ENCODE measurements around the gene SOX10. TPM values are rescaled to one million over a fixed set of nuclear protein-coding genes. Genes with fewer than 3 reads are reported as not detected.
"Not testable (repeated sequence)": the region's sequence is repeated elsewhere in the genome, so short reads cannot be mapped to it uniquely, and the experiment has no call there.

The SOX10 gene
- total RNA-seq, 4 donors from 2014 or later = 7.8 to 45.2 (median 29.7) TPM

DNA sequence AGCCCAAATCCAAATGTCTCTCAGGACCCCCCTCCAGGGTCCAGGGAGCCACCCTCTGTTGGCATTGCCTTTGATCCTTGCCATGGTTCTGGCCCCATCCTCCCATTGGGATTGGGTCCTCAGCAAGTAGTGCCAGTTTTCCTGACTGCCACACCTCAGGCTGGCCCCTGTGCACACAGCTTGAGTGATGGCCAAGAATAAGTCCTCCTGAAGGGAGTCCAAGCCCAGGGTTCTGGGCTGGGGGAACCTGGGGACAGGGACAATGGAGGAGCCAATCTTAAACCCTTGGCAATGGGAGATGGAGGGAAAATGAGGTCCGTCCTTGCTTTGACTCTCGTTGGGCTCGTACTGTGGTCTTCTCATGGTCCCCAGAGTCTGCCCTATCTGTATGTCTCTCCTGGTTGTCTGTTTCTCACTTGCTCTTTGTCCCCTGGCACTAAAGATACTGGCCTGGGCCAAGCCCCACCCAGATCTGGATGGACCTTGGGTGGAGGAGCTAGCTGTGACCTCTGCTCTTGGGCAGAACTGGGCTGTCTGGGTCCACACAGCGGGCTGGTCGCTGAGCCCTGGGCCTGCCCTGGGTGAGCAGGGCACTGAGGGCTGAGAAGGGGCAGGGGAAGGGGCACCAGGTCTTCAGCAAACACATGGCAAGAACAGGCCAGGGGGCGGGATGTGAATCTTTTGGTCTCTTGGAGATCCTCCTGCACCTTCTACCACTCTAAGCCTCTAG lies 2.9 kb downstream of the SOX10 start:
- TF ChIP-seq POLR2A (IDR thresholded peaks at IDR 0.05) = no peak
- TF ChIP-seq, protein P1, sequence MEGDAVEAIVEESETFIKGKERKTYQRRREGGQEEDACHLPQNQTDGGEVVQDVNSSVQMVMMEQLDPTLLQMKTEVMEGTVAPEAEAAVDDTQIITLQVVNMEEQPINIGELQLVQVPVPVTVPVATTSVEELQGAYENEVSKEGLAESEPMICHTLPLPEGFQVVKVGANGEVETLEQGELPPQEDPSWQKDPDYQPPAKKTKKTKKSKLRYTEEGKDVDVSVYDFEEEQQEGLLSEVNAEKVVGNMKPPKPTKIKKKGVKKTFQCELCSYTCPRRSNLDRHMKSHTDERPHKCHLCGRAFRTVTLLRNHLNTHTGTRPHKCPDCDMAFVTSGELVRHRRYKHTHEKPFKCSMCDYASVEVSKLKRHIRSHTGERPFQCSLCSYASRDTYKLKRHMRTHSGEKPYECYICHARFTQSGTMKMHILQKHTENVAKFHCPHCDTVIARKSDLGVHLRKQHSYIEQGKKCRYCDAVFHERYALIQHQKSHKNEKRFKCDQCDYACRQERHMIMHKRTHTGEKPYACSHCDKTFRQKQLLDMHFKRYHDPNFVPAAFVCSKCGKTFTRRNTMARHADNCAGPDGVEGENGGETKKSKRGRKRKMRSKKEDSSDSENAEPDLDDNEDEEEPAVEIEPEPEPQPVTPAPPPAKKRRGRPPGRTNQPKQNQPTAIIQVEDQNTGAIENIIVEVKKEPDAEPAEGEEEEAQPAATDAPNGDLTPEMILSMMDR (IDR thresholded peaks at IDR 0.05) = no peak
- 83 to 87% methylated on average over 5 to 6 of the region's 6 CpGs for WGBS, 2 donors
- intact Hi-C loops (cut with DNase I; ENCODE audit: low total_unique reads) = no loop called here
- no peak for DNase-seq (ENCODE audit: low spot score in 2 of 2)
- H3K4me3 ChIP-seq (ENCODE audit: low read depth, poor library complexity, severe bottlenecking) = no peak overlapping the region

DNA sequence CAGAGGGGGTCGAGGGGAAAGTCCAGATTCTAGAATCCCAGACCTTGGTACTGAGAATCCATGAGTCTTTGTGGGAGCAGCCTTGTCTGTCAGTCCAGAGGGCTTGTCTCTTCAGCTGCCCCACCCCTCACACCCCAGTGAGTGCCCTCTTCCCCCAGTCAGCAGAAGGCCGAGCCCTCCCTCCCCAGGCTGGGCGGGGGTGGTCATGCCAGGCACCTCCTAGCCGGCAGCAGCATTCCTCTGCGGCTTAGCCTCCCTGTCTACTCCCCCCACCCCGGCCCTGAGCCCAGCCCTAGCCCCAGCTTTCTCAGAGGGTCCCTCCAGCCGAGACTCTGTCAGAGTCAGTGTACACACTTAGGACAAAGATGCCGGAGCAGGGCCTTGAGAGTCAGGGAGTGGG lies 4.6 kb downstream of the SOX10 start:
- intact Hi-C loops (cut with DNase I; ENCODE audit: low total_unique reads) = no loop called here
- no peak for DNase-seq (ENCODE audit: low spot score in 2 of 2)
- H3K4me3 ChIP-seq (ENCODE audit: low read depth, poor library complexity, severe bottlenecking) = no peak overlapping the region
- TF ChIP-seq, protein P1 (IDR thresholded peaks at IDR 0.05) = no peak
- TF ChIP-seq POLR2A (IDR thresholded peaks at IDR 0.05) = no peak
- WGBS, 2 donors = 76 to 80% methylated on average over 8 of the region's 8 CpGs

DNA sequence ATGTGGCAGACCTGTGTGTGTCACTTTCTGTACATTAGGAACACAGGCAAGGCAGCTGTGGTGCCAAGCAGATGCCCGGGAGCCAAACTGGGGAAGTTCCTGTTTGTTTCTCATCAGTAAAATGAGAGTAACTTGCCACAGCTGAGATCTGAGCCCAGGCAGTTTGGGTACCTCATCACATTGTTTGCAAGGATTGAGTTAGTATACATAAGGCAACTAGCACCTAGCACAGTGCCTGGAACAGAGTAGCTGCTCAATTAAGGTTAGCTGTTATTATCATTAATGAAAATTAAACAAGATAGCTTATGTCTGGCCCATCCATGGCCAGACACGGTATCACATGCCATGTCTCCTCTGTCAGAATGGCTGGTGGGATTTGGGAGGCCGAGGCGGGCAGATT lies 7.8 kb downstream of the SOX10 start:
- TF ChIP-seq, protein P1 (IDR thresholded peaks at IDR 0.05) = no peak
- no peak for TF ChIP-seq POLR2A (IDR thresholded peaks at IDR 0.05)
- no peak overlapping the region for H3K4me3 ChIP-seq (ENCODE audit: low read depth, poor library complexity, severe bottlenecking)
- WGBS, 2 donors = 82 to 84% methylated on average over 4 of the region's 4 CpGs
- intact Hi-C loops (cut with DNase I; ENCODE audit: low total_unique reads) = no loop called here
- DNase-seq (ENCODE audit: low spot score in 2 of 2) = no peak

DNA sequence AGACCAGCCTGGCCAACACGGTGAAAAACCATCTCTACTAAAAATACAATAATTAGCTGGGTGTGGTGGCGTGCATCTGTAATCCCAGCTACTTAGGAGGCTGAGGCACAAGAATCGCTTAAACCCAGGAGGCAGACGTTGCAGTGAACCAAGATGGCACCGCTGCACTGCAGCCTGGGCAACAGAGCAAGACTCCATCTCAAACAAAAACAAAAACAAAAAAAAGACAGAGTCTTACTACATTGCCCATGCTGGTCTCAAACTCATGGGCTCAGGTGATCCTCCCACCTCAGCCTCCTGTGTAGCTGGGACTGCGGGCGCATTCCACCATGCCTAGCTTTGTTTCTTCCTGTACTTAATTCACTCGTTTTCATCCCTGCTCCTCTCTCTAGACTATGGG lies 8.3 kb downstream of the SOX10 start:
- DNase-seq (ENCODE audit: low spot score in 2 of 2); intact Hi-C loops (cut with DNase I; ENCODE audit: low total_unique reads); H3K4me3 ChIP-seq (ENCODE audit: low read depth, poor library complexity, severe bottlenecking): not testable (repeated sequence)
- 76 to 88% methylated on average over 8 of the region's 8 CpGs for WGBS, 2 donors

DNA sequence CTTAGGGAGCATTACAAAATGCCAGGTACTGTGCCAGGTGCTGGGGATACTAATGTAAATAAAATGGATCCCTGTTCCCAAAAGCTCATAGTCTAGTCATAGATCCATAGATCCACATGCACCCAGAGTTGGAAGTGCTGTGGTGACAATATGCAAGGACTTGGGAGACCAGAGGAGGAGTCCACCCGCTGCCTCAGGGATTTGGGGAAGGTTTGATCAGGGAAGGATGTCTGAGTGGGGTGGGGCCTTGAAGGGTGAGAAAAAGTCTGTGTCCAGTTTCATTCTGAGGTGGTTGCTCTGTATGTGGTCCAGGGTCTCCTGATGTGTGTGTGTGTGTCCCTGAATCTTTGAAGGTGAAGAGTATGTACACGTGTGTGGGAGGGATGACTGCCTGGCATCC lies 9.2 kb downstream of the SOX10 start:
- 80 to 84% methylated on average over 2 of the region's 2 CpGs for WGBS, 2 donors
- intact Hi-C loops (cut with DNase I; ENCODE audit: low total_unique reads) = no loop called here
- H3K4me3 ChIP-seq (ENCODE audit: low read depth, poor library complexity, severe bottlenecking) = no peak overlapping the region
- DNase-seq (ENCODE audit: low spot score in 2 of 2) = no peak
- TF ChIP-seq, protein P1 (IDR thresholded peaks at IDR 0.05) = no peak
- no peak for TF ChIP-seq POLR2A (IDR thresholded peaks at IDR 0.05)

DNA sequence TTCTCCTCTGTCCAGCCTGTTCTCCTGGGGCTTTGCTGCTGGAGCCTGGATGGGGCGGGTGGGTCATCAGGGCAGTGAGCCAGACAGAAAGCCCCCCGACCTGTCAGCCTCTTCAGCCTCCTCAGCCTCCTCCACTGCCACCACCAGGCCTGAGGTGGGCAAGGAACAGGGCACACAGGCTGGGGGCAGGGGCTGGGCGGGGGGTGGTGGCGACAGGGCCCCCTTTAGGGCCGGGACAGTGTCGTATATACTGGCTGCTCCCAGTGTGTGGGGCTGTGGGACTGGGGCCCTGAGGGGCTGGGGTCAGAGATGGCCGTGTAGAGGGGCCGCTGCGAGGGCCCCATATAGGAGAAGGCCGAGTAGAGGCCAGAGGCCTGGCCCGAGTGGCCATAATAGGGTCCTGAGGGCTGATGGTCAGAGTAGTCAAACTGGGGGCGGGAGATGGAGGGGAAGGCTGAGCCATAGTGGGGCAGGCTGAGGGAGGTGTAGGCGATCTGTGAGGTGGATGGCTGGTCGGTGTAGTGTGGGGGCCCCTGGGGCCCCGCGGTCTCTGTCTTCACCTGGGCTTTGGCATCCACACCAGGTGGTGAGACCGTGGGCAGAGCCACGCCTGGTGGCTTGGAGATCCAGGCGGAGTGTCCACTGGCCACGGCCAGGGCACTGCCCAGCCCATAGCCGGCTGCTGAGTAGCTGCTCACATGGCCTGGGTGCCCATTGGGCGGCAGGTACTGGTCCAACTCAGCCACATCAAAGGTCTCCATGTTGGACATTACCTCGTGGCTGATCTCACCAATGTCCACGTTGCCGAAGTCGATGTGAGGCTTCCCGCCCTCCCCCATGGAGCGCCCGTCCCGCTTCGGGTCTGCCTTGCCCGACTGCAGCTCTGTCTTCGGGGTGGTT lies 10.8 kb downstream of the SOX10 start:
- no peak for DNase-seq (ENCODE audit: low spot score in 2 of 2)
- TF ChIP-seq, protein P1 (IDR thresholded peaks at IDR 0.05) = no peak
- TF ChIP-seq POLR2A (IDR thresholded peaks at IDR 0.05) = no peak
- H3K4me3 ChIP-seq (ENCODE audit: low read depth, poor library complexity, severe bottlenecking) = no peak overlapping the region
- intact Hi-C loops (cut with DNase I; ENCODE audit: low total_unique reads) = no loop called here
- WGBS, 2 donors = 92 to 94% methylated on average over 26 to 29 of the region's 33 CpGs
